Suprapubic skin (tissue), 4 donors: ENCODE measurements around the gene CLP1.

Source experiments
- EP300 ChIP-seq: sonication (generic); formaldehyde crosslinking; IDR thresholded peaks from one replicate; pipeline ENCODE4 v1.6.1; 2017; ENCODE audit warnings: antibody characterized with exemption
- POLR2A ChIP-seq, 2 donors: fragments of 450-650 bp; IDR thresholded peaks; one replicate each; pipeline ENCODE4 v1.6.1; 2017; ENCODE audit warnings: antibody characterized with exemption in 2 of 2, mild to moderate bottlenecking in 2 of 2, moderate library complexity in 2 of 2
- POLR2AphosphoS5 ChIP-seq, 3 donors: sonication (generic); formaldehyde crosslinking; IDR thresholded peaks; one replicate each; pipeline ENCODE4 v1.6.1; 2017; ENCODE audit warnings: antibody characterized with exemption in 3 of 3
- TF ChIP-seq, protein P1 (sequence below), 2 donors: fragments of 200-600 bp in 1 of 2; fragments of 450-650 bp in 1 of 2; sonication (generic) in 1 of 2; IDR thresholded peaks; one replicate each; pipeline ENCODE4 v1.5.1; 2016 to 2019; ENCODE audit warnings: antibody characterized with exemption in 2 of 2, mild to moderate bottlenecking in 1 of 2, moderate library complexity in 1 of 2

DNA sequence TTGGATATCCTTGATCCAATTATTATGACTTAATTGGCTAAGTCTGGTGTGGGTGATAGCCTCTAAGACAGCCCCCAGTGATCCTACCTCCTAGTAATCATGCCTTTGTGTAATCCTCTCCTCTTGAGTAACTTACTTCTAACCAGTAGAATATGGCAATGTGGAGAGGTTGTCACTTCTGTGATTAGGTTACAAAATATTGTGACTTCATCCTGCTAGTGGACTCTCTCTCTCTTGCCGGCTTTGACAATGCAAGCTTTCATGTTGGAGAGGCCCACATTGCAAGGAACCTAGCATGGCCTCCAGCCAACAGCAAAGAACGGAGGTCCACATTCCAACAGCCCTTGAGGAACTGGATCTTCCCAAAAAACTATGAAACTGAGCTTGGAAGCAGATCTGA, 27.4 kb upstream of the CLP1 start:
- TF ChIP-seq, protein P1, sequence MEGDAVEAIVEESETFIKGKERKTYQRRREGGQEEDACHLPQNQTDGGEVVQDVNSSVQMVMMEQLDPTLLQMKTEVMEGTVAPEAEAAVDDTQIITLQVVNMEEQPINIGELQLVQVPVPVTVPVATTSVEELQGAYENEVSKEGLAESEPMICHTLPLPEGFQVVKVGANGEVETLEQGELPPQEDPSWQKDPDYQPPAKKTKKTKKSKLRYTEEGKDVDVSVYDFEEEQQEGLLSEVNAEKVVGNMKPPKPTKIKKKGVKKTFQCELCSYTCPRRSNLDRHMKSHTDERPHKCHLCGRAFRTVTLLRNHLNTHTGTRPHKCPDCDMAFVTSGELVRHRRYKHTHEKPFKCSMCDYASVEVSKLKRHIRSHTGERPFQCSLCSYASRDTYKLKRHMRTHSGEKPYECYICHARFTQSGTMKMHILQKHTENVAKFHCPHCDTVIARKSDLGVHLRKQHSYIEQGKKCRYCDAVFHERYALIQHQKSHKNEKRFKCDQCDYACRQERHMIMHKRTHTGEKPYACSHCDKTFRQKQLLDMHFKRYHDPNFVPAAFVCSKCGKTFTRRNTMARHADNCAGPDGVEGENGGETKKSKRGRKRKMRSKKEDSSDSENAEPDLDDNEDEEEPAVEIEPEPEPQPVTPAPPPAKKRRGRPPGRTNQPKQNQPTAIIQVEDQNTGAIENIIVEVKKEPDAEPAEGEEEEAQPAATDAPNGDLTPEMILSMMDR (IDR thresholded peaks at IDR 0.05) = no peak
- TF ChIP-seq POLR2A (IDR thresholded peaks at IDR 0.05) = no peak
- TF ChIP-seq EP300 = no peak
- no peak for TF ChIP-seq POLR2AphosphoS5 (IDR thresholded peaks at IDR 0.05)
